Stimulated activated CD8-positive, alpha-beta memory T cell treated with anti-CD3 and anti-CD28 coated beads, Interleukin-15, amount 100 ng/mL, for 4 hours (primary cell): ENCODE data around the gene PPP1R3D.
"Not testable (repeated sequence)": the region's sequence is repeated elsewhere in the genome, so short reads cannot be mapped to it uniquely, and the experiment has no call there.

Experiments used
- DNase-seq, 2 donors: peaks; one replicate each; pipeline ENCODE4 v3.0.0-alpha.2; 2020; ENCODE audit warnings: low read depth in 2 of 2

The PPP1R3D gene

DNA sequence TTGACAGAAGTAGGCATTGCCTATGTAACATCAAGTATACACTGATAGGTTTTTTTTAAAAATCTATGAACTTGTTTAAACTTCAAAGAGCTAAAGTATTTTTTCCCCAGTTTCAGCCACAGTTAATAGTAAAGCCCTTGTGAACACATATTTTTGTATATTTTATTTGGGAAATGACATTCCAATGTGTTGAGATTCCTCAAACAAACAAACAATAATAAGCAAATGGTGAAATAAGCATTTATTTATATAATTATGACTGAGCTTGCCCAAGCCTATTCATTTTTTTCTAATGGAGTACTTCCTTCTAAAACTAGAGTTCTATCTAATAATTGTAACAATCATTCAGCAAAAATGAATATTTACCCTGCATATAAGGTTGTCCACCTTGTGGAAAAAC, 19.2 kb downstream of the PPP1R3D start:
- DNase-seq = no peak

DNA sequence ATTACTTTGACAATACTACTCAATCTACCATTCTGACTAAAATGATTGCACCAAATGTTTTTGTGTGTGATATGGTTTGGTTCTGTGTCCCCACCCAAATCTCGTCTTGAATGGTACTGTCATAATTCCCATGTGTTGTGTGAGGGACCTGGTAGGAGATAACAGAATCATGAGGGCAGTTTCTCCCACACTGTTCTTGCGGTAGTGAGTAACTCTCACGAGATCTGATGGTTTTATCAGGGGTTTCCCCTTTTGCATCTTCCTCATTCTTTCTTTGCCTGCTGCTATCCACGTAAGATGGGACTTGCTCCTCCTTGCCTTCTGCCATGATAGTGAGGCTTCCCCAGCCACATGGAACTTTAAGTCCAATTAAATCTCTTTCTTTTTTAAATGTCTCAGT, 27.5 kb downstream of the PPP1R3D start:
- no peak for DNase-seq

DNA sequence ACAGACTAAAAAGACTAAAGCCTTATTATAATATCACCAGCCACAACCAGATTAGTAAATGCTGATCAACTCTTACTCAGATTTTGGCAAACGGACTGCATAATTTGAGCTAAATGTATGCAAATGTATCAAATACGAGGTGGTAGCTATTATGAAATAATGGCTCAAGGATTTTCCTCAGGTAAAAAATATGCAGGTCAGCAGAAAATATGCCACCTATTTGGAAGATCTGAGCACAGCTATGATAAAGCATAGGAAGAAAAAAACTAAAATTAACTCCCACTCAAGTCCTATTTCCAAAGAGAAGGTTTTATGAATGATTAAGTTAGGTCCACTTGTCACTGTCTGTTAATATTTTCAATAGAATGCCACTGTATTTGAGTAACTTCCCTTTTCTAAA, 29.1 kb downstream of the PPP1R3D start:
- DNase-seq = no peak

DNA sequence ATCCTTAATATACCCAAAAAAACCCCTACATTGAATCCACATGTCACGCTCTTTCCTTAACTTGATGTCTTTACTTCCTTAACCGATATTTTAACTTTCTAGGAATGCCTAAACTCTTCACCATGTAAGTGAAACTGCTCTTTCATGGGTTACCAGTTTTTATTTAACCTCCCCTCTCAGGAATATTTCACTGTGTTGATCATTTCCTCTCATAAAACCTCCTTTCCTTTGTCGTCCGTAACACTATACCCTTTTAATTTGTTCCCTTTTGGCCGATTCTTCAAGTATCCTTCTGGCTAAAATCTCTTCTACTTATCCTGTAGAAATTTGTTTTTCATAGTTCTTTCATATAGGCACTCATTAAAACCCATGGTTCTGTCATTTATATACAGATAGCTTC, 31.2 kb downstream of the PPP1R3D start:
- no peak for DNase-seq

DNA sequence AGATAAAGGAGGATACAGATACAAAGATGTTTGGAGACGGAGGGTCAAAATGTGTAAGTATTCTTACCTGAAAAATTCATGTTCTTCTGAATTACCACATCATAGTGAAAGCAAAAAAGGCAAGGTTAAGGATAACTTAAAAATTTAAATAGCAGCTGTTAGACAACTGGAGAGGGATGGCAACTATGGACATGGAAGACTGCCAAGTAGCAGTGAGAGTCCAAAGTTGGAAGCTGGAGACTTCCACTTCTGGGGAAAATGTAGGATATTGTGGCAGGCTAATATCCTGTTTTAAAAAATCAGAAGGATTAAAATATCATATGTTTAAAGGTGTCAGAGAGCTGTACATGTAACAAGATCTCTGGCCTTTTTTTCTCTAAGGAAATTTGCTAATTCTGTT, 36.5 kb downstream of the PPP1R3D start:
- no peak for DNase-seq

DNA sequence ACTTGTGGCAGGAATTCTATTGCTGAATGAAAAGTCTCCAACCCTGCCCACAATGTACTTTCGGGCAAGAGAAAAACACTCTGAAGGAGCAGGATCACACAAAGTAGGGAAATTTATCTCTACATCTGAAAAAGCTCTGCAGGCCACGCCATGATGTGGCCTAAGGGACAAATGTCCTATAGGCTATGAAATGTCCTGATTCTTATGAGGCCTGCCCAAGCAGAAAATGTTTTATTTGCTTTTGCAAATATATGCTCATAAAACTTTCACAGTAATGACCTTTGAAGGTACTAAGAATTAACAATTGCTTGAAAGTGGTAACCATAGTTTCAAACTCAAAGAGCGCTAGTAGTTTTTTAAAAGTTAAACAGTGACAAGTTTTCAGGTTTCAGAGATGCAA, 37.6 kb downstream of the PPP1R3D start:
- no peak for DNase-seq

DNA sequence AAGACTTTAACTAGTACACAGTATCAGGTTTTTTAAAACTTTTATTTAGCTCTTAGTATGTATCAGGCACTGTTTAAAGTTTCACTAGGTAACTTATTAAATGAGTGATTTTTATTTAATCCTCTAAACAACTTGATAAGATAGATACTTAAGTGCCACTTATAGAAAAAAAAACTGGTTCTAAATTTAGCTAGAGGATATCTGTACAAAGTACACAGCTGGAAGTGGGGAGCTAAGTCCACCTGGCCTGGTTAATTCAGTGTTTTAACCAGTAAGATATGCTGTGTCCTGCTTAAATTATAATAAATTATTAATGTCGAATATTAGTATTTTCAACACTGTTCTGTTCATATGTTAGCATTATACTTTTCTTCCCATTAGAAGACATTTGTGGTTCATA, 44.2 kb downstream of the PPP1R3D start:
- DNase-seq = no peak

DNA sequence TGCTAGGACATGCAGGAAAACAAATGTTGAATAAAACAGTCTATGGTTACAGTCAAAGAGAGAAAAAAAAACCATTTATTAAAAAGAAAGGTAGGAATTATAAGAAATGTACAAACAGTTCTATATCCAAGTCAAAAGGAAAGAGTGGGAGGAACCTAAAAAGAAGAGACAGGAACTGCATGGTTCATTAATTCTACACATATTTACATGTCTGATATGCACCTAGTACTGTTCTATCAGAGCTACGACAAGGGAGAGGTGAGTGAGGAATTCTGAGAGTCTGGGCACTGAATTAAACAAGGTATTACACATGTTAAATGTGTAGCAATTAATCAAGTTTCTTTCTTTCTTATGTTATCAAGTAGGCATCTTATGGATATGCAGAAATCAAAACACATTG, 48.5 kb downstream of the PPP1R3D start:
- DNase-seq = no peak

DNA sequence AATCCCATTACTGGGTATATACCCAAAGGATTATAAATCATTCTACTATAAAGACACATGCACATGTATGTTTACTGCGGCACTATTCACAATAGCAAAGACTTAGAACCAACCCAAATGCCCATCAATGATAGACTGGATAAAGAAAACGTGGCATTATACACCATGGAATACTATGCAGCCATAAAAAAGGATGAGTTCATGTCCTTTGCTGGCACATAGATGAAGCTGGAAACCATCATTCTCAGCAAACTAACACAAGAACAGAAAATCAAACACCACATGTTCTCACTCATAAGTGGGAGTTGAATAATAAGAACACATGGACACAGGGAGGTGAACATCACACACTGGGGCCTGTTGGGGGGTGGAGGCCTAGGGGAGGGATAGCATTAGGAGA, 50.1 kb downstream of the PPP1R3D start:
- not testable (repeated sequence) for DNase-seq

DNA sequence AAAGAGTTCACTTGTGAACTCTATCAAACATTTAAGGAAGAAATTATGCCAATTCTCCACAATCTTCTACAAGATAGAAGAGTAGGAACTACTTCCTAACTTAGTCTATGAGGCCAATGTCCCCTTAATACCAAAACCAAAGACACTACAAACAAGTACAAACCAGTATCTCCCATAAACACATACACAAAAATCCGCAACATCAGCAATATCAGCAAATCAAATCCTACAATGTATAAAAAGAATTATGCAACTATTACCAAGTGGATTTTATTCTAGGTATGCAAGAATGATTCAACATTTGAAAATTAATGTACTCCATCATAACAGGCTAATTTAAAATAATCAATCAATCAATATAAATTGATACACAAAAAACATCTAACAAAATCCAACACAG, 52.1 kb downstream of the PPP1R3D start:
- no peak for DNase-seq
